Neural crest cell (in vitro differentiated cells): ENCODE results near the gene ARL6IP5. TPM values are rescaled to one million over a fixed set of nuclear protein-coding genes. Genes with fewer than 3 reads are reported as not detected.
A peak's percentile ranks its signal among the peaks of the same experiment; 100 is the strongest.

ENCODE experiments used
- DNase-seq: peaks from one replicate; pipeline ENCODE4 v3.0.0; 2021; ENCODE audit warnings: low read depth, mixed read lengths, low spot score
- H3K27ac Mint-ChIP-seq: one replicate; pipeline ENCODE4 v1.8.0; 2021; ENCODE audit warnings: mild to moderate bottlenecking, mixed read lengths; ENCODE audit not compliant: unreplicated experiment
- H3K27me3 Mint-ChIP-seq: 2 replicates; pipeline ENCODE4 v1.8.0; 2021; ENCODE audit warnings: low read depth, mild to moderate bottlenecking, mixed read lengths
- H3K36me3 Mint-ChIP-seq: 2 replicates; pipeline ENCODE4 v1.8.0; 2021; ENCODE audit warnings: low read depth, mild to moderate bottlenecking, mixed read lengths
- H3K4me1 Mint-ChIP-seq: 2 replicates; pipeline ENCODE4 v1.8.0; 2021; ENCODE audit warnings: mixed read lengths
- H3K4me3 Mint-ChIP-seq: one replicate; pipeline ENCODE4 v1.8.0; 2021; ENCODE audit warnings: mild to moderate bottlenecking, mixed read lengths
- H3K9me3 Mint-ChIP-seq: 2 replicates; pipeline ENCODE4 v1.8.0; 2021; ENCODE audit warnings: mixed read lengths
- CTCF ChIP-seq: fragments of 200-600 bp; sonication (generic); conservative IDR thresholded peaks from 2 replicates; pipeline ENCODE4 v1.5.0; 2021; ENCODE audit warnings: antibody characterized with exemption, mild to moderate bottlenecking
- total RNA-seq: library from RNA; stranded (reverse); gene quantifications from 2 replicates; pipeline ENCODE4 v1.2.1, GENCODE V29; 2021

Gene ARL6IP5
- total RNA-seq, 1 donor from 2014 or later: 59.9 TPM

- no peak overlapping the region for H3K27ac Mint-ChIP-seq
- DNase-seq: no peak
- peak overlapping the region; percentile 31 for H3K4me3 Mint-ChIP-seq
- H3K9me3 Mint-ChIP-seq: no peaks in the 10 kb centered on the region
- H3K36me3 Mint-ChIP-seq: no peaks in the 10 kb centered on the region
- no peaks in the 10 kb centered on the region for H3K27me3 Mint-ChIP-seq
- peaks cover 64% of the 10 kb centered on the region for H3K4me1 Mint-ChIP-seq
- TF ChIP-seq CTCF: no peak
These were observed 3.3 kb downstream of the ARL6IP5 start for GRCh38 chr3:69088063-69088462.

- Mint-ChIP-seq H3K36me3 (no peaks in the 10 kb centered on the region), H3K27ac (peak overlapping the region; percentile 22), H3K4me1 (peaks cover 59% of the 10 kb centered on the region), H3K27me3 (no peaks in the 10 kb centered on the region), H3K4me3 (peak overlapping the region; percentile 61), H3K9me3 (no peaks in the 10 kb centered on the region)
- TF ChIP-seq CTCF: no peak
- DNase-seq: no peak
These were observed 5.3 kb downstream of the ARL6IP5 start for GRCh38 chr3:69090021-69090420.

GRCh38 chr3:69091389-69092029 lies 6.8 kb downstream of the ARL6IP5 start:
- no peaks in the 10 kb centered on the region for H3K36me3 Mint-ChIP-seq
- no peak for DNase-seq
- H3K4me1 Mint-ChIP-seq: peaks cover 53% of the 10 kb centered on the region
- TF ChIP-seq CTCF: no peak
- H3K4me3 Mint-ChIP-seq: peak overlapping the region; percentile 35
- no peaks in the 10 kb centered on the region for H3K27me3 Mint-ChIP-seq
- no peaks in the 10 kb centered on the region for H3K9me3 Mint-ChIP-seq
- H3K27ac Mint-ChIP-seq: peak overlapping the region; percentile 40

GRCh38 chr3:69092030-69092516 lies 7.3 kb downstream of the ARL6IP5 start:
- peak overlapping the region; percentile 31 for H3K4me3 Mint-ChIP-seq
- peaks cover 53% of the 10 kb centered on the region for H3K4me1 Mint-ChIP-seq
- no peaks in the 10 kb centered on the region for H3K36me3 Mint-ChIP-seq
- H3K27me3 Mint-ChIP-seq: no peaks in the 10 kb centered on the region
- no peak for DNase-seq
- TF ChIP-seq CTCF: no peak
- peak overlapping the region; percentile 82 for H3K27ac Mint-ChIP-seq
- no peaks in the 10 kb centered on the region for H3K9me3 Mint-ChIP-seq

GRCh38 chr3:69094467-69095205 lies 9.9 kb downstream of the ARL6IP5 start:
- Mint-ChIP-seq H3K27me3 (no peaks in the 10 kb centered on the region), H3K36me3 (peaks cover 8% of the 10 kb centered on the region), H3K4me3 (no peak overlapping the region), H3K9me3 (no peaks in the 10 kb centered on the region), H3K4me1 (peaks cover 57% of the 10 kb centered on the region), H3K27ac (no peak overlapping the region)
- TF ChIP-seq CTCF: no peak
- no peak for DNase-seq
